Measurements from ENCODE around the gene LMO3.

The LMO3 gene

GRCh38 chr12:16606117-16606200 is at the start of gene LMO3:
Gene LMO3 (minus strand): TSS chr12:16606162. CDS start chr12:16600860, 5,302 bp downstream.
- no peaks in the 10 kb centered on the region for H3K36me3 ChIP-seq (ENCODE audit: insufficient read depth, low read length)
- H3K9me3 ChIP-seq (ENCODE audit: low read length): no peaks in the 10 kb centered on the region
- H2AFZ ChIP-seq (ENCODE audit: low read depth, low read length): peak within 1 kb of the TSS; percentile 89
- H3K27me3 ChIP-seq (ENCODE audit: insufficient read depth, low read length): peaks cover 8% of the 10 kb centered on the region
- peak within 1 kb of the TSS; percentile 66 for H3K4me3 ChIP-seq (ENCODE audit: low read length)
- peaks cover 42% of the 10 kb centered on the region for H3K4me1 ChIP-seq (ENCODE audit: insufficient read depth, low read length)

- Histone ChIP-seq H3K9me3 (ENCODE audit: low read length) (no peaks in the 10 kb centered on the region), H3K4me3 (ENCODE audit: low read length) (no peak overlapping the region), H2AFZ (ENCODE audit: low read depth, low read length) (no peak overlapping the region), H3K4me1 (ENCODE audit: insufficient read depth, low read length) (no peaks in the 10 kb centered on the region), H3K36me3 (ENCODE audit: insufficient read depth, low read length) (no peaks in the 10 kb centered on the region), H3K27me3 (ENCODE audit: insufficient read depth, low read length) (no peaks in the 10 kb centered on the region)
These were observed 30.6 kb upstream of the LMO3 start for GRCh38 chr12:16636435-16637055.

- no peaks in the 10 kb centered on the region for H3K36me3 ChIP-seq (ENCODE audit: insufficient read depth, low read length)
- no peaks in the 10 kb centered on the region for H3K9me3 ChIP-seq (ENCODE audit: low read length)
- H2AFZ ChIP-seq (ENCODE audit: low read depth, low read length): no peak overlapping the region
- no peak overlapping the region for H3K4me3 ChIP-seq (ENCODE audit: low read length)
- H3K27me3 ChIP-seq (ENCODE audit: insufficient read depth, low read length): no peaks in the 10 kb centered on the region
- no peaks in the 10 kb centered on the region for H3K4me1 ChIP-seq (ENCODE audit: insufficient read depth, low read length)
These were observed 28.8 kb upstream of the LMO3 start for GRCh38 chr12:16634786-16635185.

GRCh38 chr12:16626991-16627390 is 21.0 kb upstream of the LMO3 start:
- no peaks in the 10 kb centered on the region for H3K9me3 ChIP-seq (ENCODE audit: low read length)
- no peaks in the 10 kb centered on the region for H3K27me3 ChIP-seq (ENCODE audit: insufficient read depth, low read length)
- H3K36me3 ChIP-seq (ENCODE audit: insufficient read depth, low read length): no peaks in the 10 kb centered on the region
- H2AFZ ChIP-seq (ENCODE audit: low read depth, low read length): no peak overlapping the region
- no peaks in the 10 kb centered on the region for H3K4me1 ChIP-seq (ENCODE audit: insufficient read depth, low read length)
- no peak overlapping the region for H3K4me3 ChIP-seq (ENCODE audit: low read length)

- Histone ChIP-seq H3K9me3 (ENCODE audit: low read length) (no peaks in the 10 kb centered on the region), H3K36me3 (ENCODE audit: insufficient read depth, low read length) (no peaks in the 10 kb centered on the region), H3K4me1 (ENCODE audit: insufficient read depth, low read length) (no peaks in the 10 kb centered on the region), H2AFZ (ENCODE audit: low read depth, low read length) (no peak overlapping the region), H3K4me3 (ENCODE audit: low read length) (no peak overlapping the region), H3K27me3 (ENCODE audit: insufficient read depth, low read length) (no peaks in the 10 kb centered on the region)
These were observed 16.4 kb upstream of the LMO3 start for GRCh38 chr12:16622338-16622737.

GRCh38 chr12:16619537-16619936 is 13.6 kb upstream of the LMO3 start:
- Histone ChIP-seq H3K27me3 (ENCODE audit: insufficient read depth, low read length) (no peaks in the 10 kb centered on the region), H2AFZ (ENCODE audit: low read depth, low read length) (no peak overlapping the region), H3K4me1 (ENCODE audit: insufficient read depth, low read length) (no peaks in the 10 kb centered on the region), H3K36me3 (ENCODE audit: insufficient read depth, low read length) (no peaks in the 10 kb centered on the region), H3K4me3 (ENCODE audit: low read length) (no peak overlapping the region), H3K9me3 (ENCODE audit: low read length) (no peaks in the 10 kb centered on the region)

- no peaks in the 10 kb centered on the region for H3K36me3 ChIP-seq (ENCODE audit: insufficient read depth, low read length)
- H2AFZ ChIP-seq (ENCODE audit: low read depth, low read length): no peak overlapping the region
- H3K4me1 ChIP-seq (ENCODE audit: insufficient read depth, low read length): no peaks in the 10 kb centered on the region
- no peak overlapping the region for H3K4me3 ChIP-seq (ENCODE audit: low read length)
- no peaks in the 10 kb centered on the region for H3K9me3 ChIP-seq (ENCODE audit: low read length)
- no peaks in the 10 kb centered on the region for H3K27me3 ChIP-seq (ENCODE audit: insufficient read depth, low read length)
These were observed 12.3 kb upstream of the LMO3 start for GRCh38 chr12:16618256-16618655.

- Histone ChIP-seq H2AFZ (ENCODE audit: low read depth, low read length) (no peak overlapping the region), H3K4me1 (ENCODE audit: insufficient read depth, low read length) (no peaks in the 10 kb centered on the region), H3K9me3 (ENCODE audit: low read length) (no peaks in the 10 kb centered on the region), H3K27me3 (ENCODE audit: insufficient read depth, low read length) (peaks cover 3% of the 10 kb centered on the region), H3K36me3 (ENCODE audit: insufficient read depth, low read length) (no peaks in the 10 kb centered on the region), H3K4me3 (ENCODE audit: low read length) (no peak overlapping the region)
These were observed 7.2 kb upstream of the LMO3 start for GRCh38 chr12:16613199-16613598.

- no peaks in the 10 kb centered on the region for H3K4me1 ChIP-seq (ENCODE audit: insufficient read depth, low read length)
- H2AFZ ChIP-seq (ENCODE audit: low read depth, low read length): no peak overlapping the region
- H3K36me3 ChIP-seq (ENCODE audit: insufficient read depth, low read length): no peaks in the 10 kb centered on the region
- H3K4me3 ChIP-seq (ENCODE audit: low read length): no peak overlapping the region
- no peaks in the 10 kb centered on the region for H3K9me3 ChIP-seq (ENCODE audit: low read length)
- H3K27me3 ChIP-seq (ENCODE audit: insufficient read depth, low read length): peaks cover 3% of the 10 kb centered on the region
These were observed 6.7 kb upstream of the LMO3 start for GRCh38 chr12:16612647-16613046.

GRCh38 chr12:16611146-16611545 is 5.2 kb upstream of the LMO3 start:
- H3K9me3 ChIP-seq (ENCODE audit: low read length): no peaks in the 10 kb centered on the region
- no peak overlapping the region for H3K4me3 ChIP-seq (ENCODE audit: low read length)
- peaks cover 12% of the 10 kb centered on the region for H3K4me1 ChIP-seq (ENCODE audit: insufficient read depth, low read length)
- no peak overlapping the region for H2AFZ ChIP-seq (ENCODE audit: low read depth, low read length)
- no peaks in the 10 kb centered on the region for H3K36me3 ChIP-seq (ENCODE audit: insufficient read depth, low read length)
- H3K27me3 ChIP-seq (ENCODE audit: insufficient read depth, low read length): peaks cover 8% of the 10 kb centered on the region

GRCh38 chr12:16610743-16611142 is 4.8 kb upstream of the LMO3 start:
- Histone ChIP-seq H2AFZ (ENCODE audit: low read depth, low read length) (no peak overlapping the region), H3K9me3 (ENCODE audit: low read length) (no peaks in the 10 kb centered on the region), H3K4me1 (ENCODE audit: insufficient read depth, low read length) (peaks cover 16% of the 10 kb centered on the region), H3K36me3 (ENCODE audit: insufficient read depth, low read length) (no peaks in the 10 kb centered on the region), H3K27me3 (ENCODE audit: insufficient read depth, low read length) (peaks cover 8% of the 10 kb centered on the region), H3K4me3 (ENCODE audit: low read length) (no peak overlapping the region)

- Histone ChIP-seq H2AFZ (ENCODE audit: low read depth, low read length) (no peak overlapping the region), H3K27me3 (ENCODE audit: insufficient read depth, low read length) (peaks cover 11% of the 10 kb centered on the region), H3K4me1 (ENCODE audit: insufficient read depth, low read length) (peaks cover 20% of the 10 kb centered on the region), H3K4me3 (ENCODE audit: low read length) (no peak overlapping the region), H3K9me3 (ENCODE audit: low read length) (no peaks in the 10 kb centered on the region), H3K36me3 (ENCODE audit: insufficient read depth, low read length) (no peaks in the 10 kb centered on the region)
These were observed 4.1 kb upstream of the LMO3 start for GRCh38 chr12:16610001-16610585.

- Histone ChIP-seq H3K9me3 (ENCODE audit: low read length) (no peaks in the 10 kb centered on the region), H3K27me3 (ENCODE audit: insufficient read depth, low read length) (peaks cover 11% of the 10 kb centered on the region), H3K4me3 (ENCODE audit: low read length) (no peak overlapping the region), H2AFZ (ENCODE audit: low read depth, low read length) (no peak overlapping the region), H3K36me3 (ENCODE audit: insufficient read depth, low read length) (no peaks in the 10 kb centered on the region), H3K4me1 (ENCODE audit: insufficient read depth, low read length) (peaks cover 28% of the 10 kb centered on the region)
These were observed 3.1 kb upstream of the LMO3 start for GRCh38 chr12:16608946-16609539.

Measured in neuron (in vitro differentiated cells).